Measurements from ENCODE around the gene UNCX.

DNA sequence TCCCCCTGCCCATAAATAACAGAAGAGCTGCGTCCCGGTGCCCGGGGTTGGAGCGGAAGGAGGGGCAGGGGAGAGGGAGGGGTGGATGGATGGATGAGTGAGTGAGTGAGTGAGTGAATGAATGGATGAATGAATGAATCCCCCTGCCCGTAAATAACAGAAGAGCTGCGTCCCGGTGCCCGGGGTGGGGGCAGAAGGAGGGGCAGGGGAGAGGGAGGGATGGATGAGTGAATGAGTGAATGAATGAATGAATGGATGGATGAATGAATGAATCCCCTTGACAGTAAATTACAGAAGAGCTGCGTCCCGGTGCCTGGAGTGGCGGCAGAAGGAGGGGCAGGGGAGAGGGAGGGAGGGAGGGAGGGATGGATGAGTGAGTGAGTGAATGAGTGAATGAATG is 7.6 kb upstream of the UNCX start:
- TF ChIP-seq, protein P1, sequence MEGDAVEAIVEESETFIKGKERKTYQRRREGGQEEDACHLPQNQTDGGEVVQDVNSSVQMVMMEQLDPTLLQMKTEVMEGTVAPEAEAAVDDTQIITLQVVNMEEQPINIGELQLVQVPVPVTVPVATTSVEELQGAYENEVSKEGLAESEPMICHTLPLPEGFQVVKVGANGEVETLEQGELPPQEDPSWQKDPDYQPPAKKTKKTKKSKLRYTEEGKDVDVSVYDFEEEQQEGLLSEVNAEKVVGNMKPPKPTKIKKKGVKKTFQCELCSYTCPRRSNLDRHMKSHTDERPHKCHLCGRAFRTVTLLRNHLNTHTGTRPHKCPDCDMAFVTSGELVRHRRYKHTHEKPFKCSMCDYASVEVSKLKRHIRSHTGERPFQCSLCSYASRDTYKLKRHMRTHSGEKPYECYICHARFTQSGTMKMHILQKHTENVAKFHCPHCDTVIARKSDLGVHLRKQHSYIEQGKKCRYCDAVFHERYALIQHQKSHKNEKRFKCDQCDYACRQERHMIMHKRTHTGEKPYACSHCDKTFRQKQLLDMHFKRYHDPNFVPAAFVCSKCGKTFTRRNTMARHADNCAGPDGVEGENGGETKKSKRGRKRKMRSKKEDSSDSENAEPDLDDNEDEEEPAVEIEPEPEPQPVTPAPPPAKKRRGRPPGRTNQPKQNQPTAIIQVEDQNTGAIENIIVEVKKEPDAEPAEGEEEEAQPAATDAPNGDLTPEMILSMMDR (IDR thresholded peaks at IDR 0.05), result no peak
- no peak for TF ChIP-seq POLR2A (IDR thresholded peaks at IDR 0.05)

Measured in adrenal gland (tissue), 5 donors.